ENCODE data around the gene ANG. TPM values are rescaled to one million over a fixed set of nuclear protein-coding genes. Genes with fewer than 3 reads are reported as not detected.

The ANG gene
- 8.4 and 9.5 TPM in 2 replicates for total RNA-seq

GRCh38 chr14:20688167-20688839 is at the start of gene ANG:
ANG (plus strand) TSS chr14:20688764; CDS start chr14:20693565, 4,801 bp downstream.

GRCh38 chr14:20641591-20641990 is 47.0 kb upstream of the ANG start, which contains the start of gene OR6S1:
OR6S1 (minus strand) TSS chr14:20641691; CDS start chr14:20641691, 0 bp downstream.

GRCh38 chr14:20683891-20684661 is 4.5 kb upstream of the ANG start, which contains the start of gene RNASE4:
RNASE4 (plus strand) TSS chr14:20684560; CDS start chr14:20699372, 14,812 bp downstream.

Small RNAs within 50 kb of the gene (small RNA-seq; reads per million reads assigned to genes)
- not detected for gene RF00019

Other genes with a start within 250 kb of the ANG start
- 36.8 and 41.7 TPM in 2 replicates for gene OSGEP, start 234.0 kb upstream of the ANG start, total RNA-seq
- gene APEX1, start 233.5 kb upstream of the ANG start, total RNA-seq = 81.6 and 91.2 TPM in 2 replicates
- 31.6 and 35.6 TPM in 2 replicates for gene PIP4P1, start 227.3 kb upstream of the ANG start, total RNA-seq
- 9.9 and 13.4 TPM in 2 replicates for gene PNP, start 219.4 kb upstream of the ANG start, total RNA-seq
- gene RNASE10, start 183.2 kb upstream of the ANG start, total RNA-seq = not detected in 2 replicates
- gene RNASE9, start 127.7 kb upstream of the ANG start, total RNA-seq = not detected in 2 replicates
- not detected in 2 replicates for gene RNASE11, start 100.8 kb upstream of the ANG start, total RNA-seq
- gene RNASE12, start 97.4 kb upstream of the ANG start, total RNA-seq = not detected in 2 replicates
- gene OR6S1, start 47.1 kb upstream of the ANG start, total RNA-seq = not detected in 2 replicates
- gene RNASE4, start 4.2 kb upstream of the ANG start, total RNA-seq = 28.3 and 31.6 TPM in 2 replicates
- not detected in 2 replicates for gene EDDM3A, start 57.1 kb downstream of the ANG start, total RNA-seq
- not detected in 2 replicates for gene EDDM3B, start 79.6 kb downstream of the ANG start, total RNA-seq
- not detected in 2 replicates for gene RNASE6, start 92.5 kb downstream of the ANG start, total RNA-seq
- not detected in 2 replicates for gene RNASE1, start 114.1 kb downstream of the ANG start, total RNA-seq
- gene RNASE3, start 202.6 kb downstream of the ANG start, total RNA-seq = not detected in 2 replicates

All from hair follicle dermal papilla cell (primary cell).